Activated T-helper 17 cell treated with anti-CD3 and anti-CD28 coated beads, Interleukin-2, amount 50 U/mL, for 72 hours (primary cell): ENCODE results near the gene TASP1. TPM values are rescaled to one million over a fixed set of nuclear protein-coding genes. Genes with fewer than 3 reads are reported as not detected.

ENCODE experiments used
- ATAC-seq: fragments of 150-1000 bp; cut with Tn5 transposase; replicated peaks from 2 replicates; pipeline ENCODE4 v1.10.0; 2021; ENCODE audit warnings: mild to moderate bottlenecking, moderate library complexity
- H3K27ac Mint-ChIP-seq: one replicate; pipeline ENCODE4 v1.8.0; 2022; ENCODE audit warnings: mixed read lengths
- H3K27me3 Mint-ChIP-seq: one replicate; pipeline ENCODE4 v1.8.0; 2022; ENCODE audit warnings: mixed read lengths
- H3K36me3 Mint-ChIP-seq: one replicate; pipeline ENCODE4 v1.8.0; 2022; ENCODE audit warnings: low read depth, mild to moderate bottlenecking, mixed read lengths
- H3K4me1 Mint-ChIP-seq: one replicate; pipeline ENCODE4 v1.8.0; 2022; ENCODE audit warnings: mixed read lengths
- H3K4me3 Mint-ChIP-seq: one replicate; pipeline ENCODE4 v1.8.0; 2022; ENCODE audit warnings: mild to moderate bottlenecking, mixed read lengths
- H3K9me3 Mint-ChIP-seq: one replicate; pipeline ENCODE4 v1.8.0; 2022; ENCODE audit warnings: mixed read lengths
- total RNA-seq, 2 donors: library from RNA; stranded (reverse); gene quantifications; one replicate each; pipeline ENCODE4 v1.2.3, GENCODE V29; 2022

TASP1 gene
- total RNA-seq: 10 to 100 TPM in 1 of 2 donors, 1 to 10 TPM in 1; 8.6 to 11.2 TPM

GRCh38 chr20:13638496-13639149 is at the start of gene TASP1:
TASP1 (minus strand) TSS chr20:13638932; CDS start chr20:13630078, 8,854 bp downstream.
- Mint-ChIP-seq H3K4me1 (peaks cover 5% of the 10 kb centered on the region), H3K4me3 (peak within 1 kb of the TSS; percentile 83), H3K9me3 (no peaks in the 10 kb centered on the region), H3K36me3 (no peaks in the 10 kb centered on the region), H3K27ac (peak within 1 kb of the TSS; percentile 77), H3K27me3 (peaks cover 7% of the 10 kb centered on the region)
- ATAC-seq: peak; percentile 98

- Mint-ChIP-seq H3K4me1 (no peaks in the 10 kb centered on the region), H3K36me3 (no peaks in the 10 kb centered on the region), H3K9me3 (no peaks in the 10 kb centered on the region), H3K27me3 (peaks cover 32% of the 10 kb centered on the region), H3K27ac (no peak overlapping the region), H3K4me3 (no peak overlapping the region)
- ATAC-seq: no peak
These were observed 49.1 kb upstream of the TASP1 start for GRCh38 chr20:13687815-13688214.

GRCh38 chr20:13685623-13686022 is 46.9 kb upstream of the TASP1 start:
- H3K9me3 Mint-ChIP-seq: no peaks in the 10 kb centered on the region
- H3K4me3 Mint-ChIP-seq: no peak overlapping the region
- ATAC-seq: no peak

GRCh38 chr20:13684566-13685222 is 46.0 kb upstream of the TASP1 start:
- Mint-ChIP-seq H3K4me1 (no peaks in the 10 kb centered on the region), H3K4me3 (no peak overlapping the region), H3K27ac (no peak overlapping the region), H3K36me3 (no peaks in the 10 kb centered on the region), H3K9me3 (no peaks in the 10 kb centered on the region), H3K27me3 (peaks cover 28% of the 10 kb centered on the region)
- ATAC-seq: no peak

More at GRCh38 chr20:13685623-13686022, 46.9 kb upstream of the TASP1 start:
- no peaks in the 10 kb centered on the region for H3K36me3 Mint-ChIP-seq
- H3K4me1 Mint-ChIP-seq: no peaks in the 10 kb centered on the region
- H3K27me3 Mint-ChIP-seq: peaks cover 28% of the 10 kb centered on the region
- no peak overlapping the region for H3K27ac Mint-ChIP-seq

GRCh38 chr20:13683833-13684232 is 45.1 kb upstream of the TASP1 start:
- ATAC-seq: no peak
- Mint-ChIP-seq H3K4me1 (no peaks in the 10 kb centered on the region), H3K4me3 (no peak overlapping the region), H3K27me3 (peaks cover 28% of the 10 kb centered on the region), H3K36me3 (no peaks in the 10 kb centered on the region), H3K9me3 (no peaks in the 10 kb centered on the region), H3K27ac (no peak overlapping the region)

- ATAC-seq: no peak
- H3K36me3 Mint-ChIP-seq: no peaks in the 10 kb centered on the region
- H3K4me3 Mint-ChIP-seq: no peak overlapping the region
- peaks cover 25% of the 10 kb centered on the region for H3K27me3 Mint-ChIP-seq
- no peaks in the 10 kb centered on the region for H3K9me3 Mint-ChIP-seq
- no peaks in the 10 kb centered on the region for H3K4me1 Mint-ChIP-seq
- no peak overlapping the region for H3K27ac Mint-ChIP-seq
These were observed 42.8 kb upstream of the TASP1 start for GRCh38 chr20:13681248-13682125.

GRCh38 chr20:13678944-13679343 is 40.2 kb upstream of the TASP1 start:
- H3K27ac Mint-ChIP-seq: no peak overlapping the region
- no peak overlapping the region for H3K4me3 Mint-ChIP-seq
- no peaks in the 10 kb centered on the region for H3K36me3 Mint-ChIP-seq
- H3K4me1 Mint-ChIP-seq: no peaks in the 10 kb centered on the region
- ATAC-seq: no peak
- no peaks in the 10 kb centered on the region for H3K9me3 Mint-ChIP-seq
- peaks cover 14% of the 10 kb centered on the region for H3K27me3 Mint-ChIP-seq

- H3K4me3 Mint-ChIP-seq: no peak overlapping the region
- no peaks in the 10 kb centered on the region for H3K9me3 Mint-ChIP-seq
- peaks cover 12% of the 10 kb centered on the region for H3K27me3 Mint-ChIP-seq
- no peak for ATAC-seq
- no peaks in the 10 kb centered on the region for H3K4me1 Mint-ChIP-seq
- H3K27ac Mint-ChIP-seq: no peak overlapping the region
- no peaks in the 10 kb centered on the region for H3K36me3 Mint-ChIP-seq
These were observed 38.5 kb upstream of the TASP1 start for GRCh38 chr20:13677241-13677640.

GRCh38 chr20:13676682-13677081 is 38.0 kb upstream of the TASP1 start:
- Mint-ChIP-seq H3K4me1 (no peaks in the 10 kb centered on the region), H3K36me3 (no peaks in the 10 kb centered on the region), H3K9me3 (no peaks in the 10 kb centered on the region), H3K4me3 (no peak overlapping the region), H3K27ac (no peak overlapping the region), H3K27me3 (peaks cover 15% of the 10 kb centered on the region)
- no peak for ATAC-seq

- ATAC-seq: no peak
- H3K4me1 Mint-ChIP-seq: no peaks in the 10 kb centered on the region
- H3K36me3 Mint-ChIP-seq: no peaks in the 10 kb centered on the region
- H3K27ac Mint-ChIP-seq: no peak overlapping the region
- H3K9me3 Mint-ChIP-seq: no peaks in the 10 kb centered on the region
- peaks cover 19% of the 10 kb centered on the region for H3K27me3 Mint-ChIP-seq
- H3K4me3 Mint-ChIP-seq: no peak overlapping the region
These were observed 34.0 kb upstream of the TASP1 start for GRCh38 chr20:13672690-13673089.

- ATAC-seq: no peak
- no peak overlapping the region for H3K27ac Mint-ChIP-seq
- H3K27me3 Mint-ChIP-seq: peaks cover 22% of the 10 kb centered on the region
These were observed 33.2 kb upstream of the TASP1 start for GRCh38 chr20:13671916-13672378.

GRCh38 chr20:13671512-13671911 is 32.8 kb upstream of the TASP1 start:
- Mint-ChIP-seq H3K27ac (no peak overlapping the region), H3K27me3 (peaks cover 22% of the 10 kb centered on the region), H3K4me3 (no peak overlapping the region), H3K36me3 (no peaks in the 10 kb centered on the region), H3K9me3 (no peaks in the 10 kb centered on the region), H3K4me1 (no peaks in the 10 kb centered on the region)
- no peak for ATAC-seq

More at GRCh38 chr20:13671916-13672378, 33.2 kb upstream of the TASP1 start:
- H3K4me1 Mint-ChIP-seq: no peaks in the 10 kb centered on the region
- no peaks in the 10 kb centered on the region for H3K9me3 Mint-ChIP-seq
- H3K36me3 Mint-ChIP-seq: no peaks in the 10 kb centered on the region
- no peak overlapping the region for H3K4me3 Mint-ChIP-seq

GRCh38 chr20:13670160-13670559 is 31.4 kb upstream of the TASP1 start:
- no peaks in the 10 kb centered on the region for H3K36me3 Mint-ChIP-seq
- no peaks in the 10 kb centered on the region for H3K4me1 Mint-ChIP-seq
- no peaks in the 10 kb centered on the region for H3K9me3 Mint-ChIP-seq
- ATAC-seq: no peak
- no peak overlapping the region for H3K4me3 Mint-ChIP-seq
- H3K27ac Mint-ChIP-seq: no peak overlapping the region
- H3K27me3 Mint-ChIP-seq: peaks cover 29% of the 10 kb centered on the region

- no peaks in the 10 kb centered on the region for H3K9me3 Mint-ChIP-seq
- peaks cover 23% of the 10 kb centered on the region for H3K27me3 Mint-ChIP-seq
These were observed 27.1 kb upstream of the TASP1 start for GRCh38 chr20:13665709-13666395.

More at GRCh38 chr20:13665709-13666395, 27.1 kb upstream of the TASP1 start:
- H3K36me3 Mint-ChIP-seq: no peaks in the 10 kb centered on the region
- no peak overlapping the region for H3K27ac Mint-ChIP-seq
- ATAC-seq: no peak
- no peak overlapping the region for H3K4me3 Mint-ChIP-seq
- H3K4me1 Mint-ChIP-seq: no peaks in the 10 kb centered on the region
